Measurements from ENCODE around the gene NET1.

NET1 gene

DNA sequence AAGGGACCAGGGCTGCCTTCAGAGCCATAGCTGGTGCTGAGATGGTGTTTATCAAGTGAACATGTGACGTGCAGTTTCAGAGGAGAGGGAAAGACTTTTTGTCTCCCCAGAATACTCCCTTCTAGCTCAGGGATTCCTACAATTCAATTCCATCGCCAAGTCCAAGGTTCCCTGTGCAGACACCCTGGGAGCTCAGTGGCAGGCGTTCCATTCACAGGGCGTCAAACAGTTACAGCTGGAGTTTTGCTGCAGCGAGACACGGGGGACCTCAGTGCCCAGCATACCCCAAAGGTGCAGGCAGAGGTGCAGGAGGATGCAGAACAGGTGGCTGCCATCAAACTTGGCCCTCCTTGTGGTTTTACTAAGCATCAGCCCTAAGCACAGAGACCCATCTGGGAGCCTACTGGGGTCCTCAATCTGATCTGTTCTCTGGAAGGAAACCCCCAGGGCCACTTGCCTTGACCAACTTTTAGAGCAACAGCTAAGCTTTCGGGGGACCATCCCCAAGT, 87.9 kb downstream of the NET1 start:
- no peak for DNase-seq (ENCODE audit: low read depth)
- TF ChIP-seq, protein P1, sequence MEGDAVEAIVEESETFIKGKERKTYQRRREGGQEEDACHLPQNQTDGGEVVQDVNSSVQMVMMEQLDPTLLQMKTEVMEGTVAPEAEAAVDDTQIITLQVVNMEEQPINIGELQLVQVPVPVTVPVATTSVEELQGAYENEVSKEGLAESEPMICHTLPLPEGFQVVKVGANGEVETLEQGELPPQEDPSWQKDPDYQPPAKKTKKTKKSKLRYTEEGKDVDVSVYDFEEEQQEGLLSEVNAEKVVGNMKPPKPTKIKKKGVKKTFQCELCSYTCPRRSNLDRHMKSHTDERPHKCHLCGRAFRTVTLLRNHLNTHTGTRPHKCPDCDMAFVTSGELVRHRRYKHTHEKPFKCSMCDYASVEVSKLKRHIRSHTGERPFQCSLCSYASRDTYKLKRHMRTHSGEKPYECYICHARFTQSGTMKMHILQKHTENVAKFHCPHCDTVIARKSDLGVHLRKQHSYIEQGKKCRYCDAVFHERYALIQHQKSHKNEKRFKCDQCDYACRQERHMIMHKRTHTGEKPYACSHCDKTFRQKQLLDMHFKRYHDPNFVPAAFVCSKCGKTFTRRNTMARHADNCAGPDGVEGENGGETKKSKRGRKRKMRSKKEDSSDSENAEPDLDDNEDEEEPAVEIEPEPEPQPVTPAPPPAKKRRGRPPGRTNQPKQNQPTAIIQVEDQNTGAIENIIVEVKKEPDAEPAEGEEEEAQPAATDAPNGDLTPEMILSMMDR (IDR thresholded peaks at IDR 0.05; ENCODE audit: control insufficient read depth, insufficient read depth, low read depth, low read length, missing control alignments) = no peak
- H3K4me3 ChIP-seq (ENCODE audit: control insufficient read depth, low read depth, low read length) = no peak overlapping the region

DNA sequence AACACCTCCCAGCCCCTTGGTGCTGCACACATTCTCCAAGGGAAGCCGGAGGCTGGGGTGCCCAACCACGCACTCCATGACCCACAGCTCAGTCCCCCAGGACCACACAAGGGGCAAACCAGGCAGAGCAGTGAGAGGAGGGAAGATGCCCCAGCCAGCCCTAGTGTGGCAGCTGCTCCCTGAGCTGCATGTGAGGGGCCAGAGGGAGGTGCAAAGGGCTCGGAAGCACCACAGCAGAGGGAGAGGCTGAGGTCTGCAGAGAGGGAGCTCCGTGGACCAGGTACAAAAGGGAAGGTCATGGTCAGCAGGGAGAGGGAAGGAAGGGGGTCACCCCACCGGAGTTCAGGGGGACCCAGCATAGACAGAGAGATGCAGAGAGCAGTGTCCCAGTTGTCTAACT, 88.6 kb downstream of the NET1 start:
- H3K4me3 ChIP-seq (ENCODE audit: control insufficient read depth, low read depth, low read length) = no peak overlapping the region
- no peak for DNase-seq (ENCODE audit: low read depth)
- TF ChIP-seq, protein P1 (IDR thresholded peaks at IDR 0.05; ENCODE audit: control insufficient read depth, insufficient read depth, low read depth, low read length, missing control alignments) = no peak

DNA sequence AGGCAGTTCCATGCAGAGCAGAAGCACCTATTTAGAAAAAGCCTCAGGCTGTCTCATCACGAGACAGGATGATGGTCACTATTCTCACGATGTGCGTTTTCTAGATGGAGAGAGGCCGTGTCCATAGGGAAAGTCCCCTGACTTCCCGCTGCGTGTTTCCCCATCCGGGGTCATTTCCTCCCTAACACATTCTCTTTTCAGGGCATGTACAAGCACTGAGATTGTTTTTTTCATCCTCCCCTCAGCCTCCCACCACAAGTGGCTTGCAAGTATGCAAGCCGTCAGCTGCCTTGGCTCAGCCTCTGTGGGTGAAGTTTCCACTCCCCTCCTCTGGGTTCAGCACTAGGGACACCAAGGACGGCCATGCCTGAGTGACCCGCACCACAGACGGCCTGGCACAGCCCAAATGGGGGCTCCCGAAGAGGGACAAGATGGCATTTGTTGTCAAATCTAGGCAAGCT, 89.7 kb downstream of the NET1 start:
- DNase-seq (ENCODE audit: low read depth) = no peak

DNA sequence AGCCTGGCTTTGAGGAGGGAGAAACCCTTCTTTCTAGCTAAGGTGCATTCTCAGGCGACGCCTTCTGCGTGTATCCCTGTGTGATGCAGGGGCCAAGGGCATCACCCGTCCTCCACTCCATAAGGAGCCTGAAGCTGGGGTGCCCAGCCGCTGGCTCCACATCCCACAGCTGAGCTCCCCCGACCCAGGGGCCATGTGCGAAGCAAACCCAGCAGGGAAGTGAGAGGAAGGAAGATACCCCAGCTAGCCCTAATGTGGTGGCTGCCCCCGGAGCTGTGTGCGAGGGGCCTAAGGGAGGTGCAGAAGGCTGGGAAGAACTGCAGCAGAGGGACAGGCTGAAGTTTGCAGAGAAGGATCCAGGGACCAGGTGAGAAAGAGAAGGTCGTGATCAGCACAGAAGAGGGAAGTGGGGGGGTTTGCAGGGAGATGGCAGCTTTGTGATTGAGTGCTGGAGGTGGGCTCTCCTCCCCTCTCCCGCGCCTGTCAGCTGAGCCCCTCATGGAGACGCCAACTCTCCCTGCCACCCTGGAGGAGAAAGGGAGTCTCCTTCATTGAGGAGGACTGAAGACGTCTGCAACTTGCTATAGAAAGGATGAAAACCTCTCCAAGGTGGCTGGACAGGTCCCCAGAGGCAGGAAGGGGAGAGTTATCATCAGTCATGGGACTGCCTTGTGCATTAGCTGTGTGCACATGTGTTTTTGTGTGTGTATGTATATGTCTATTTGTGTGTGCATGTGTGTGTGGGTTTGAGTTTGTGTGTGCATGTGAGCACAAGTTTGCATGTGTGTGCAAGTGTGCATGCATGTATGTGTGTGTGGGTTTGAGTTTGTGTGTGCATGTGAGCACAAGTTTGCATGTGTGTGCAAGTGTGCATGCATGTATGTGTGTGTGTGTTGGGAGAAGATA, 90.5 kb downstream of the NET1 start:
- no peak overlapping the region for H3K4me3 ChIP-seq (ENCODE audit: control insufficient read depth, low read depth, low read length)
- TF ChIP-seq, protein P1 (IDR thresholded peaks at IDR 0.05; ENCODE audit: control insufficient read depth, insufficient read depth, low read depth, low read length, missing control alignments) = no peak
- no peak for DNase-seq (ENCODE audit: low read depth)

More for the DNA sequence above, 89.7 kb downstream of the NET1 start:
- TF ChIP-seq, protein P1 (IDR thresholded peaks at IDR 0.05; ENCODE audit: control insufficient read depth, insufficient read depth, low read depth, low read length, missing control alignments) = no peak
- no peak overlapping the region for H3K4me3 ChIP-seq (ENCODE audit: control insufficient read depth, low read depth, low read length)

DNA sequence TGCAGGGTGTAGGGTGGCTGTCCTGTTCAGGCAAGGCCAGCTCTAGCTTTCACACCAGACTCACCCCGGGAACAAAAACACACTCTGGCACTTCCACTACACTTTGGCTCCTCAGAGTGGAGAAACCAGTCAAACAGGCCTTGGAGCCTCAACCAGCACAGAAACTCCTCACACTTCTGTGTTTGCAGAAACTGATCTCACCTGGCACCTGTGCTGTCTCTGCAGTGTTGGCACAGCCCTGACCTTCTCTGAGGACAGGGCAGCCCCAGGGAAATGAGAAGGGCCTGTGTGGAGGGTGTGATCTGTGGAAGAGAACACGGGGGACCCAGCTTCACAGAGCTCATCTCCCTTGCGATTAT, 91.1 kb downstream of the NET1 start:
- TF ChIP-seq, protein P1 (IDR thresholded peaks at IDR 0.05; ENCODE audit: control insufficient read depth, insufficient read depth, low read depth, low read length, missing control alignments) = no peak
- DNase-seq (ENCODE audit: low read depth) = no peak
- no peak overlapping the region for H3K4me3 ChIP-seq (ENCODE audit: control insufficient read depth, low read depth, low read length)

DNA sequence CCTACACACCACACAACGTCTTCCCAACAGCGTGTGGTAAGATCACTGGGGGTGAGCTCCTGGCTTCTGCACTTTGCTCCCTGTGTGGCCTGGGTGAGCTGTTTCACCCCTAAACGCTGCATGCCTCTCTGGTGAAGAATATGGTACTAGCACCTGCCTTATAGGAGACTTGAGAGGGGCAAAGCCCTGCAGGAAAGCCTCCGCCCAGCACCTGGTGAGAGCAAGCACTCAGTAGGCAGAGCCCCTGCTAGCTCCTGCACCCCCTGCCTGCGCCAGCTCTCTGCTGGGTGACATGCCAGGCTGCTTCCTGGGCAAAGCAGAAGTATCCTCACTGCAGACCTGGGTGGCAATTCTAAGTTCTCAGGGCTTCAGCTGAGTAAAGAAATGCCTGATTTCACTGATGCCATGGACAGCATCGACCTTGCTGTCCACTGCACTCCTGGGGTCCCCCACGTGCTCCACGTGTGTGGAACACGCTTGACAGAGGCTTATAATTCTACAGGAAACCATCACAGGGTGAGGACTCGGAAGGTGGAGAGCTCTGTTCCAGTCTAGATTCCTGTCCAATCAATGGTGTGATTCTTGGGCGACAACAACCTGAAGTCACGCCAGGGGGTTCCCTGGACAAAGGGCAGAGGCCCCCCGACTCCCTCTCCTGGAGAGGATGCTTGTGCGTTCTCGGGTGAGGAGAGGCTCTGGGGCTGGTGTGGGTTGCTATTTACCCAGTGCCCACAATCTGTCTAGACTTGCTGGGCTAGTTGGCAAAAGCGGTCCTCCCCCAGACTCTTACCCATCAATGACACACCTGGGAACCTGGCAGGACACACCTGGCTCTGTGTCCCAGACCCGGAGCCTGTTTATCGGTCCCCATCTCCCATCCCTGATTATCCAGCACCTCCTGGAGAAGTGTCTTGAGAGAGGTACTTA, 92.1 kb downstream of the NET1 start:
- no peak for DNase-seq (ENCODE audit: low read depth)
- TF ChIP-seq, protein P1 (IDR thresholded peaks at IDR 0.05; ENCODE audit: control insufficient read depth, insufficient read depth, low read depth, low read length, missing control alignments) = no peak
- H3K4me3 ChIP-seq (ENCODE audit: control insufficient read depth, low read depth, low read length) = no peak overlapping the region
